Stomach (tissue), 4 donors: ENCODE measurements around the gene JCHAIN.

Source experiments
- CTCF ChIP-seq, 7 experiments: fragments of 450-650 bp in 4 of 7; fragments of 200-600 bp in 3 of 7; sonication (generic) in 3 of 7; IDR thresholded peaks; one replicate each; pipeline ENCODE4 v1.5.1; 2016 to 2019; ENCODE audit warnings: antibody characterized with exemption in 7 of 7, control low read depth in 2 of 7, mild to moderate bottlenecking in 1 of 7
- EP300 ChIP-seq: sonication (generic); formaldehyde crosslinking; IDR thresholded peaks from one replicate; pipeline ENCODE4 v1.6.1; 2017; ENCODE audit warnings: antibody characterized with exemption

GRCh38 chr4:70630162-70630561, 36.1 kb downstream of the JCHAIN start:
- TF ChIP-seq CTCF (IDR thresholded peaks at IDR 0.05): no peak
- TF ChIP-seq EP300: no peak
